Measurements from ENCODE around the gene PHC2.

DNA sequence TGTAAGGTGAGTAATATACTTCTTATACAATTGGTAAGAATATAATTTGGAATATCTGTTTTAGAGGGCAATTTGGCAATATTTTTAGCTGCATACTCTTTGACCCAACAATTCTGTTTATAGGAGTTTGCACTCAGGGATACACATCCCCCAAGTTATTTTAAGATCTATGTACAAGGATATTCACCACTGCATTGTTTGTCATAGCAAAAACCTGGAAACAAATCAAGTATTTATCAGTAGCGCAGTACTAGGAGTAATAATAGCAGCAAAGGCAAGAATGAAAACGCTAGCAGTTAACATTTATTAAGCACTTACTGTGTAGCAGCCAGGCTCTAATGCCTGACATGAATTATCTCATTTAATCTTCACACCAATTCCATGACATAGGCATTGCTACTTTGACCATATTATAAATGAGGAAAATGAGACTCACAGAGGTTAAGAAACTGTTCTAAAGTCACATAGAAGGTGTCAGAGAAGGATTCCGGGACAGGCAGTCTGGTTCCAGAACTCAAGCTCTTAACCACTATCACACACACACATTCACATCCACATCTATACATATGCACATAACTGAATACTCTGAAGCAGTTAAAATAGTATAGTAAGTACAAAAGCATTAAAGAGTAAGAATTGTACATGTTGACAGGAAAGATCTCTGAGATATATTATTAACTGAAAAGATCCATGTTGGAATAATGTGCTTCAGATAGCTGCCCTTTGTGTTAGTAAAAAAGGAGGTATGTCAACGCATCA, 30.6 kb downstream of the PHC2 start:
- TF ChIP-seq POLR2A (IDR thresholded peaks at IDR 0.05) (no peak), EP300 (IDR thresholded peaks at IDR 0.05) (no peak)
